Lower leg skin (tissue), 4 donors: Measurements from ENCODE around the gene CUL4B. TPM values are rescaled to one million over a fixed set of nuclear protein-coding genes. Genes with fewer than 3 reads are reported as not detected.
"Not testable (repeated sequence)": the region's sequence is repeated elsewhere in the genome, so short reads cannot be mapped to it uniquely, and the experiment has no call there.

Source experiments
- DNase-seq, 2 donors: peaks; one replicate each; pipeline ENCODE4 v3.0.0-alpha.2; 2019; ENCODE audit warnings: low spot score in 2 of 2
- H3K4me3 ChIP-seq: fragments of 200-600 bp; sonication (generic); 2 replicates; pipeline ENCODE4 v1.5.1; 2017; ENCODE audit warnings: mild to moderate bottlenecking, low read depth; ENCODE audit not compliant: poor library complexity, severe bottlenecking
- POLR2A ChIP-seq, 2 donors: fragments of 450-650 bp; IDR thresholded peaks; one replicate each; pipeline ENCODE4 v1.6.1; 2016 to 2017; ENCODE audit warnings: antibody characterized with exemption in 2 of 2, mild to moderate bottlenecking in 1 of 2, moderate library complexity in 1 of 2
- WGBS, 2 donors: methylation state at CpG; one replicate each; pipeline ENCODE4 v1.1.5; 2018; 5-methylcytosine and 5-hydroxymethylcytosine counted together
- intact Hi-C: fragments of 100-400 bp; cut with DNase I; formaldehyde crosslinking; loops from one replicate; pipeline ENCODE4 v1.15.0; 2023; ENCODE audit warnings: low total_unique reads
- total RNA-seq, 4 donors: library from RNA; depleted of rRNA; stranded (reverse); fragments of >200 nt; gene quantifications; one replicate each; pipeline ENCODE4 v1.1.0, GENCODE V29; 2016
- TF ChIP-seq, protein P1 (sequence below), 3 donors: fragments of 450-650 bp; IDR thresholded peaks; one replicate each; pipeline ENCODE4 v1.5.1; 2016; ENCODE audit warnings: antibody characterized with exemption in 3 of 3, mild to moderate bottlenecking in 3 of 3, moderate library complexity in 2 of 3

The CUL4B gene
- total RNA-seq, 4 donors from 2014 or later = 23.3 to 35.3 (median 26.3) TPM

DNA sequence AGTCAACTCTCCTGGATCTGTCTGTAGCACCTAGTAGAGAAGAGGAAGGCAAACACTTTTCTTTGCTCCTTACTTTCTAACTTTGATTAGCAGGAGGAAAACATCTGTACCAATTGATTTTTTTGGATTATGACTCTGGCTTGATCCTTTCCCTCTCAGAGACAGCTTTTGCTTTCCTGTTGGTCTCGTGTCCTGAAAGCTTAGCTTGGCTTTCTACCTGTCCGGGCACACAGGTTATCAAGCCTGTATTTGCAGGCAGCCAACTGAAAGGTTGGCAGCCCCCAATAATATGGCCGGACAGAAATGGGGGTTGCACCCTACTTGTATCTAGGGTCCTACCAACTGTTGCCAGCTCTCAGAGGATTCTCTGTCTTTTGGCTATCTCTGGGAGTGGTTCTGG, 48.5 kb downstream of the CUL4B start:
- intact Hi-C loops = no loop called here

DNA sequence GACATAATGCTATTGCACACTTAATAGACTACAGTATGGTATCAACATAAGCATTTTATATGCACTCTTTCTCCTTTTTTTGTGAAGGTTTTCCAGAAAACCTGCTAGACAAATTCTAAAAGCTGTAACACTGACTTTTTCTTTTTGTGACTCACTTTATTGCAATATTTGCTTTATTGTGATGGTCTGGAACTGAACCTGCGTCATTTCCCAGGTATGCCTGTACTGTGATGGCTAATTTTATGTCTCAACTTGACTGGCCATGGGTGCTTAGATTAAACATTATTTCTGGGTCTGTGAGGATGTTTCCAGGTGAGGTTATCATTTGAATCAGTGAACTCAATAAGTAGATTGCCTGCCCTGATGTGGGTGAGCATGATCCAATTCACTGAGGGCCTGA, 56.2 kb downstream of the CUL4B start:
- DNase-seq = no peak
- 92 to 100% methylated on average over 1 of the region's 1 CpG for WGBS, 2 donors
- TF ChIP-seq, protein P1, sequence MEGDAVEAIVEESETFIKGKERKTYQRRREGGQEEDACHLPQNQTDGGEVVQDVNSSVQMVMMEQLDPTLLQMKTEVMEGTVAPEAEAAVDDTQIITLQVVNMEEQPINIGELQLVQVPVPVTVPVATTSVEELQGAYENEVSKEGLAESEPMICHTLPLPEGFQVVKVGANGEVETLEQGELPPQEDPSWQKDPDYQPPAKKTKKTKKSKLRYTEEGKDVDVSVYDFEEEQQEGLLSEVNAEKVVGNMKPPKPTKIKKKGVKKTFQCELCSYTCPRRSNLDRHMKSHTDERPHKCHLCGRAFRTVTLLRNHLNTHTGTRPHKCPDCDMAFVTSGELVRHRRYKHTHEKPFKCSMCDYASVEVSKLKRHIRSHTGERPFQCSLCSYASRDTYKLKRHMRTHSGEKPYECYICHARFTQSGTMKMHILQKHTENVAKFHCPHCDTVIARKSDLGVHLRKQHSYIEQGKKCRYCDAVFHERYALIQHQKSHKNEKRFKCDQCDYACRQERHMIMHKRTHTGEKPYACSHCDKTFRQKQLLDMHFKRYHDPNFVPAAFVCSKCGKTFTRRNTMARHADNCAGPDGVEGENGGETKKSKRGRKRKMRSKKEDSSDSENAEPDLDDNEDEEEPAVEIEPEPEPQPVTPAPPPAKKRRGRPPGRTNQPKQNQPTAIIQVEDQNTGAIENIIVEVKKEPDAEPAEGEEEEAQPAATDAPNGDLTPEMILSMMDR (IDR thresholded peaks at IDR 0.05) = no peak
- TF ChIP-seq POLR2A (IDR thresholded peaks at IDR 0.05) = no peak
- intact Hi-C loops = no loop called here
- no peak overlapping the region for H3K4me3 ChIP-seq

More for the DNA sequence above, 48.5 kb downstream of the CUL4B start:
- no peak overlapping the region for H3K4me3 ChIP-seq
- no peak for DNase-seq
- 85 to 90% methylated on average over 3 of the region's 3 CpGs for WGBS, 2 donors
- no peak for TF ChIP-seq POLR2A (IDR thresholded peaks at IDR 0.05)
- TF ChIP-seq, protein P1 (IDR thresholded peaks at IDR 0.05) = no peak

DNA sequence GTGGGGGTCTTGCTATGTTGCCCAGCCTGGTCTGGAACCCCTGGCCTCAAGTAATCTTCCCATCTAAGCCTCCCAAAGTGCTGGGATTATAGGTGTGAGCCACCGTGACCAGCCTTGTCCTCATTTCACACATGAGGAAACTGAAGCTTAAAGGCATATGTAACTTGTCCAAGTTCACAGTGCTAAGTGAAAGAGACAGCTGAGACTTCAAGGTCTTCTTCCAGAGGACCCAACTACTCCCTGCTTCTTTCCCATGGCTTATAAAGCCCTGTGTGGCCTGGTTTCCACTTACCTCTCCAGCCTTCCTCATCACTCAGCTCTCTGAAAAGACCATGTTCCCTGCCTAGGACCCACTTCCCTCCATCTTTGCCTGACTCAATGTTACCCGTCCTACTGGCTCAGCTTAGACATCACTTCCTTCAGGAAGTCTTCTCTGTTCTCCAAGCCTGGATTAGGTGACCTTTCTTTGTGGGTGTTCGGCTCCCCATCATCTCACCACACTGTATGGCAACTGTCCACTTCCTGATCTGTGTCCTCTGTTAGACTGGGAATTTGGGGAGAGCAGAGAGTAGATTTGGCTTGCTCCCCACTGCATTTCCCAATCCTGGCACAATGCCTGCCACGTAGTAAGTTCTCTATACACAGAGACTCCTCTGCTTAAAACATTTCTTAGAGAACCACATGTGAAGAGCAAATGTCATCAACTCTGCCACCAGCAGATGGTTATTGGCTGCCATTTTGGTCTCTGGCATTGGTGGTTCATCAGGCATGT, 61.3 kb downstream of the CUL4B start:
- 51 to 54% methylated on average over 4 of the region's 4 CpGs for WGBS, 2 donors
- DNase-seq = no peak
- no peak overlapping the region for H3K4me3 ChIP-seq
- intact Hi-C loops = no loop called here
- TF ChIP-seq POLR2A (IDR thresholded peaks at IDR 0.05) = no peak
- TF ChIP-seq, protein P1 (IDR thresholded peaks at IDR 0.05) = no peak

DNA sequence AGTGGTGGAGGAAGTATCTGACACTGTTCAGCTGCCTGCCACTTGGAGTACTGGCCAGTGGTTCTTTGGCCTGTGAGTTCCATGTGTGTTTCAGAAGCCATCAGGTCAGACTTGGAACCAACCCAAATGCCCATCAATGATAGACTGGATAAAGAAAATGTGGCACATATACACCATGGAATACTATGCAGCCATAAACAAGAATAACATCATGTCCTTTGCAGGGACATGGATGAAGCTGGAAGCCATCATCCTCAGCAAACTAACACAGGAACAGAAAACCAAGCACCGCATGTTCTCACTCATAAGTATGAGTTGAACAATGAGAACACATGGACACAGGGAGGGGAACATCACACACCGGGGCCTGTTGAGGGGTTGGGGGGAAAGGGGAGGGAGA, 70.6 kb downstream of the CUL4B start:
- DNase-seq, intact Hi-C loops, H3K4me3 ChIP-seq: not testable (repeated sequence)
- WGBS, 2 donors = 93 to 100% methylated on average over 2 of the region's 2 CpGs

DNA sequence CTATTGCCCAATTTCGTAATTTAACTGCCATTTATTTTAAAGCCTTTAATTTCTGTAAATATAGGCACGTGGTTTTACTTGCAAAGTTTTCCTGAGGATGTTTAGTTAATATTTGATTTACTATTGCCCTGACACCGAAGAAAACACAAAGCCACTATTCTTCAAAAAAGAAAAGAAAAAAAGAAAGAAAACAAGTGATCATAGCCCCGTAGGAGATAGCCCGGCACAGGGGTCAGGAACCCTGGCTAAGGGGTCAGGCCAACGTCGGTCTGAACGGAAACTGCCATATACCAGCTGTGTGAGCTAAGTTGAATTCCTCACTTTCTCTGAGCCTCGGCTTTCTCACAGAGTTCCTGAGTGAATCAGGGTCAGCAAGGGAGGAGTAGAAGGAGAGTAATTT, 74.0 kb downstream of the CUL4B start:
- 59 to 66% methylated on average over 9 of the region's 9 CpGs for WGBS, 2 donors
- TF ChIP-seq, protein P1 (IDR thresholded peaks at IDR 0.05) = no peak
- no peak for TF ChIP-seq POLR2A (IDR thresholded peaks at IDR 0.05)
- intact Hi-C loops = no loop called here
- no peak for DNase-seq
- H3K4me3 ChIP-seq = no peak overlapping the region

DNA sequence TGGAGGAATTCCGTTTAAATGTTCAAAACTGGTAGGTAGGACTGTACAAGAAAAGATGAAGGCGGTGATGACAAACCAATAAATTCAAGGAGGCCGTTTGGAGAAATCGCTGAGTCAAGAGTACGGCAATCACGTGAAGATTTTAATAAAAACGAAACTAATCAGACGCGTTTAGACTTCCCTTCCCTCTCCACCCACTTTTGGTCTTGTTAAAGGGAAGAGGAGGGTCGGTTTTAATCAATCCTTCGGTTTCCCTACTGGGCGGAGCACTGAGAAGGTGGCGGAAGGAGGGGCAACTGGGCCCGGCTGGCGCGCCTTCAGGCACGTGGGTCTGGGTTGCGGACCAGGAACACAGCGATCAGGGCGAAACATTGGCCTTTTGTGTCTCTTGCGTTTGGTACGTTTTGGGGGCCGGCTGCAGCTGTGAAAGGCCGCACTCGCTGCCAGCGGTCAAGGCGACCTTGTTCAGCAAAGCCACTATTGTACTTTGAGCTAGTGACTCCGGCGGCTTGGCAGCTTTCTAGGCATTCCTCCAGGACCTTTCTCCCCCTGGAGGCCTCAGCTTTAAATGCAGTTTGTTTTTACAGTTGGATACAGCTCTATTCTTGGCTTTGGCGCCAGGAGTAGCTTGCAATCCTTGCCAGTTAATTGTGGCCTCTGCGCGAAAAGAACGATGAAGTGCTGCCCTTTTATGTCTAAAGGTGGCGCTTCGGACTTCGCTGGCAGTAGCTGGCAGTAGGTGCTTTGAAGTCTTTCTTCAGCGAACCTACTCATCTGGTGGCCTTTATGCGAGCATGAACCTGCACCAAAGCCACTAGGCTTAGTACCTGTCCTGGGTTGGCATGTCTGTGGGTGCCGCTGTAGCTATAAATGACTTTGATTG, 74.9 kb downstream of the CUL4B start:
- TF ChIP-seq, protein P1 (IDR thresholded peaks at IDR 0.05) = peak in 1 of 3 donors; percentile 18
- TF ChIP-seq POLR2A (IDR thresholded peaks at IDR 0.05) = no peak
- intact Hi-C loops = no loop called here
- 1 to 26% methylated on average over 35 to 39 of the region's 39 CpGs for WGBS, 2 donors
- H3K4me3 ChIP-seq = peak overlapping the region; percentile 9
- peak; percentile 67 to 90 for DNase-seq
